WTC11 (cell line): ENCODE measurements around the gene C6orf120. TPM values are rescaled to one million over a fixed set of nuclear protein-coding genes. Genes with fewer than 3 reads are reported as not detected.

Experiments
- ATAC-seq: fragments of 200-7000 bp; cut with Tn5 transposase; 2 replicates; pipeline ENCODE4 v1.10.0; 2021; ENCODE audit warnings: mild to moderate bottlenecking, moderate library complexity
- CTCF ChIA-PET: fragments of 300-600 bp; sonication (Branson Sonifier 250); formaldehyde crosslinking; loops from one replicate; lab custom pipeline; 2021; ENCODE audit warnings: antibody characterized with exemption; lab: Charles Lee
- POLR2A ChIA-PET: fragments of 350-600 bp; sonication (Branson Sonifier 250); formaldehyde crosslinking; loops from one replicate; lab custom pipeline; 2021; ENCODE audit warnings: antibody characterized with exemption; lab: Charles Lee
- DNase-seq: peaks from one replicate; pipeline ENCODE4 v3.0.0; 2021; ENCODE audit warnings: low spot score
- H3K27ac Mint-ChIP-seq: 2 replicates; pipeline ENCODE4 v1.8.0; 2021; ENCODE audit warnings: mixed read lengths
- H3K27me3 Mint-ChIP-seq: 2 replicates; pipeline ENCODE4 v1.8.0; 2021; ENCODE audit warnings: low read depth, mild to moderate bottlenecking, moderate library complexity, mixed read lengths
- H3K36me3 Mint-ChIP-seq: 2 replicates; pipeline ENCODE4 v1.8.0; 2021; ENCODE audit warnings: mixed read lengths
- H3K4me1 Mint-ChIP-seq: 2 replicates; pipeline ENCODE4 v1.8.0; 2022; ENCODE audit warnings: mixed read lengths
- H3K4me3 Mint-ChIP-seq: 2 replicates; pipeline ENCODE4 v1.8.0; 2021; ENCODE audit warnings: mild to moderate bottlenecking, moderate library complexity, mixed read lengths
- H3K9me3 Mint-ChIP-seq: 2 replicates; pipeline ENCODE4 v1.8.0; 2021; ENCODE audit warnings: mixed read lengths
- ATF2 ChIP-seq: sonication (generic); formaldehyde crosslinking; IDR thresholded peaks from 2 replicates; pipeline ENCODE4 v1.8.1; 2022; ENCODE audit warnings: low read depth, missing genetic modification reagents, borderline replicate concordance
- CREB1 ChIP-seq: sonication (generic); formaldehyde crosslinking; IDR thresholded peaks from 2 replicates; pipeline ENCODE4 v1.8.0; 2023; ENCODE audit warnings: mild to moderate bottlenecking, missing genetic modification reagents
- CTCF ChIP-seq: fragments of 200-600 bp; IDR thresholded peaks from 2 replicates; pipeline ENCODE4 v1.8.0; 2022; ENCODE audit warnings: antibody characterized with exemption
- E2F4 ChIP-seq: sonication (generic); formaldehyde crosslinking; IDR thresholded peaks from 2 replicates; pipeline ENCODE4 v1.8.1; 2022; ENCODE audit warnings: low read depth, mild to moderate bottlenecking, moderate library complexity, missing genetic modification reagents, borderline replicate concordance
- ESRRA ChIP-seq: sonication (generic); formaldehyde crosslinking; IDR thresholded peaks from 2 replicates; pipeline ENCODE4 v1.8.1; 2022; ENCODE audit warnings: mild to moderate bottlenecking, missing genetic modification reagents, borderline replicate concordance
- FOXJ3 ChIP-seq: sonication (generic); formaldehyde crosslinking; IDR thresholded peaks from 2 replicates; pipeline ENCODE4 v1.9.0; 2021; ENCODE audit warnings: missing genetic modification reagents, mild to moderate bottlenecking, borderline replicate concordance
- GABPB1 ChIP-seq: sonication (generic); formaldehyde crosslinking; IDR thresholded peaks from 2 replicates; pipeline ENCODE4 v1.8.1; 2023; ENCODE audit warnings: mild to moderate bottlenecking, missing genetic modification reagents
- GRHL2 ChIP-seq: fragments of 250-450 bp; sonication (Bioruptor Pico); IDR thresholded peaks from 2 replicates; pipeline ENCODE4 v1.8.0; 2022; ENCODE audit warnings: mild to moderate bottlenecking, moderate library complexity; ENCODE audit not compliant: insufficient replicate concordance, severe bottlenecking
- HMGA2 ChIP-seq: fragments of 250-450 bp; sonication (Bioruptor Pico); IDR thresholded peaks from 2 replicates; pipeline ENCODE4 v1.4.0; 2021; ENCODE audit warnings: mild to moderate bottlenecking, moderate library complexity
- IRF2 ChIP-seq: sonication (generic); formaldehyde crosslinking; IDR thresholded peaks from 2 replicates; pipeline ENCODE4 v1.8.0; 2022; ENCODE audit warnings: low read depth, missing genetic modification reagents, borderline replicate concordance
- NFE2L1 ChIP-seq: sonication (generic); formaldehyde crosslinking; IDR thresholded peaks from 2 replicates; pipeline ENCODE4 v1.8.1; 2023; ENCODE audit warnings: missing genetic modification reagents
- NR3C1 ChIP-seq: sonication (generic); formaldehyde crosslinking; conservative IDR thresholded peaks from 2 replicates; pipeline ENCODE4 v1.8.1; 2023; ENCODE audit warnings: low read depth, mild to moderate bottlenecking, missing genetic modification reagents
- SMAD4 ChIP-seq: sonication (generic); formaldehyde crosslinking; IDR thresholded peaks from 2 replicates; pipeline ENCODE4 v1.8.0; 2022; ENCODE audit warnings: mild to moderate bottlenecking, missing genetic modification reagents
- USF2 ChIP-seq: sonication (generic); formaldehyde crosslinking; IDR thresholded peaks from 2 replicates; pipeline ENCODE4 v1.8.1; 2023; ENCODE audit warnings: mild to moderate bottlenecking, missing genetic modification reagents, moderate library complexity
- ZNF121 ChIP-seq: sonication (generic); formaldehyde crosslinking; IDR thresholded peaks from 2 replicates; pipeline ENCODE4 v1.8.0; 2023; ENCODE audit warnings: missing genetic modification reagents
- ZNF219 ChIP-seq: sonication (generic); formaldehyde crosslinking; IDR thresholded peaks from 2 replicates; pipeline ENCODE4 v1.8.0; 2023; ENCODE audit warnings: missing genetic modification reagents, mild to moderate bottlenecking, borderline replicate concordance
- ZNF423 ChIP-seq: fragments of 250-450 bp; sonication (Bioruptor Pico); IDR thresholded peaks from 2 replicates; pipeline ENCODE4 v2.1.2; 2022; ENCODE audit warnings: mild to moderate bottlenecking, moderate library complexity
- ZNF512 ChIP-seq: sonication (generic); formaldehyde crosslinking; IDR thresholded peaks from 2 replicates; pipeline ENCODE4 v1.8.1; 2022; ENCODE audit warnings: missing genetic modification reagents, borderline replicate concordance
- ZNF671 ChIP-seq: fragments of 250-450 bp; sonication (Bioruptor Pico); IDR thresholded peaks from 2 replicates; pipeline ENCODE4 v1.8.0; 2021; ENCODE audit warnings: mild to moderate bottlenecking
- total RNA-seq: library from RNA; stranded (reverse); gene quantifications from 3 replicates; pipeline ENCODE4 v1.2.3, GENCODE V29; 2021
- TF ChIP-seq, protein P1 (sequence below): sonication (generic); formaldehyde crosslinking; conservative IDR thresholded peaks from 2 replicates; pipeline ENCODE4 v1.8.1; 2022; ENCODE audit warnings: mild to moderate bottlenecking, missing genetic modification reagents
- TF ChIP-seq, protein P2 (sequence below): sonication (generic); formaldehyde crosslinking; IDR thresholded peaks from 2 replicates; pipeline ENCODE4 v1.8.1; 2023; ENCODE audit warnings: mild to moderate bottlenecking, missing genetic modification reagents
- TF ChIP-seq, protein P3 (sequence below): sonication (generic); formaldehyde crosslinking; IDR thresholded peaks from 2 replicates; pipeline ENCODE4 v1.8.1; 2023; ENCODE audit warnings: mild to moderate bottlenecking, missing genetic modification reagents

Gene C6orf120
- total RNA-seq, 1 experiment from 2014 or later, result 34.5 TPM

- Mint-ChIP-seq H3K27ac (no peak overlapping the region), H3K4me1 (peaks cover 5% of the 10 kb centered on the region; the same call in 1 of the 2 replicates), H3K9me3 (no peaks in the 10 kb centered on the region), H3K4me3 (no peak overlapping the region), H3K27me3 (no peaks in the 10 kb centered on the region), H3K36me3 (peaks cover 69% of the 10 kb centered on the region)
- DNase-seq (no peak), ATAC-seq (no peak)
- ChIA-PET POLR2A (no interaction called here), CTCF (no interaction called here)
- TF ChIP-seq USF2 (CRISPR knock-in tag) (no peak), ZNF671 (CRISPR knock-in tag) (no peak)
- TF ChIP-seq, all 79 proteins: peak for 0
Measured at GRCh38 chr6:169660751-169661390, 41.1 kb upstream of the C6orf120 start.

- no peaks in the 10 kb centered on the region for H3K9me3 Mint-ChIP-seq
- H3K36me3 Mint-ChIP-seq, result peaks cover 68% of the 10 kb centered on the region
- H3K27ac Mint-ChIP-seq, result no peak overlapping the region
- no peak overlapping the region for H3K4me3 Mint-ChIP-seq
- ChIA-PET POLR2A (no interaction called here), CTCF (interaction anchor here (0.6 kb wide), 1 partner anchor 63 kb away, joined by 4 read pairs; no protein-coding TSS in a partner anchor)
- H3K4me1 Mint-ChIP-seq, result peaks cover 5% of the 10 kb centered on the region; the same call in 1 of the 2 replicates
- H3K27me3 Mint-ChIP-seq, result no peaks in the 10 kb centered on the region
- DNase-seq, result no peak
- TF ChIP-seq ZNF512 (CRISPR knock-in tag), result no peak
- no peak for TF ChIP-seq ZNF121 (CRISPR knock-in tag)
- TF ChIP-seq SMAD4 (CRISPR knock-in tag), result no peak
- no peak for TF ChIP-seq E2F4
- TF ChIP-seq, protein P1, sequence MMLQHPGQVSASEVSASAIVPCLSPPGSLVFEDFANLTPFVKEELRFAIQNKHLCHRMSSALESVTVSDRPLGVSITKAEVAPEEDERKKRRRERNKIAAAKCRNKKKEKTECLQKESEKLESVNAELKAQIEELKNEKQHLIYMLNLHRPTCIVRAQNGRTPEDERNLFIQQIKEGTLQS (CRISPR knock-in tag), result no peak
- TF ChIP-seq, protein P2, sequence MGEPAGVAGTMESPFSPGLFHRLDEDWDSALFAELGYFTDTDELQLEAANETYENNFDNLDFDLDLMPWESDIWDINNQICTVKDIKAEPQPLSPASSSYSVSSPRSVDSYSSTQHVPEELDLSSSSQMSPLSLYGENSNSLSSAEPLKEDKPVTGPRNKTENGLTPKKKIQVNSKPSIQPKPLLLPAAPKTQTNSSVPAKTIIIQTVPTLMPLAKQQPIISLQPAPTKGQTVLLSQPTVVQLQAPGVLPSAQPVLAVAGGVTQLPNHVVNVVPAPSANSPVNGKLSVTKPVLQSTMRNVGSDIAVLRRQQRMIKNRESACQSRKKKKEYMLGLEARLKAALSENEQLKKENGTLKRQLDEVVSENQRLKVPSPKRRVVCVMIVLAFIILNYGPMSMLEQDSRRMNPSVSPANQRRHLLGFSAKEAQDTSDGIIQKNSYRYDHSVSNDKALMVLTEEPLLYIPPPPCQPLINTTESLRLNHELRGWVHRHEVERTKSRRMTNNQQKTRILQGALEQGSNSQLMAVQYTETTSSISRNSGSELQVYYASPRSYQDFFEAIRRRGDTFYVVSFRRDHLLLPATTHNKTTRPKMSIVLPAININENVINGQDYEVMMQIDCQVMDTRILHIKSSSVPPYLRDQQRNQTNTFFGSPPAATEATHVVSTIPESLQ, result no peak
- TF ChIP-seq, all 79 proteins: peak for 0
- ATAC-seq, result no peak
Measured at GRCh38 chr6:169661391-169661756, 40.6 kb upstream of the C6orf120 start.

DNA sequence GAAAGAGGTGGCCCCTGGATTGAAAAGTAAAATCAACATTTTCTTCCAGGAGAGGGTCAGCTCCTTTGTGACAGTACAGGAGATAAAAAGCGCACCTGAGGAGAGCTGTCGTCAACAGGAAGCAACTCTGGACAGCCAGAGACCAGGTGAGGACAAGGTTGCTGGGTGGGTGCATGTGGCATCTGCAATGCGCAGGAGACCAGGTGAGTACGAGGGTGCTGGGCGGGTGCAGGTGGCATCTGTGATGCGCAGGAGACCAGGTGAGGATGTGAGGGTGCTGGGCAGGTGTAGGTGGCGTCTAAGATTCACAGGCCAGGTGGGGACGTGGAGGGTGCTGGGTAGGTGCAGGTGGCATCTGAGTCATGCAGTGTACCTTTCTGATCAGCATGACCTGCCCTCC, 38.5 kb upstream of the C6orf120 start:
- Mint-ChIP-seq H3K9me3 (no peaks in the 10 kb centered on the region), H3K4me1 (peaks cover 3% of the 10 kb centered on the region), H3K4me3 (no peak overlapping the region), H3K27ac (no peak overlapping the region), H3K36me3 (peaks cover 72% of the 10 kb centered on the region), H3K27me3 (no peaks in the 10 kb centered on the region)
- CTCF ChIA-PET, result no interaction called here
- DNase-seq, result no peak
- POLR2A ChIA-PET, result no interaction called here
- no peak for ATAC-seq
- TF ChIP-seq GABPB1 (CRISPR knock-in tag) (no peak), IRF2 (CRISPR knock-in tag) (no peak), ZNF423 (CRISPR knock-in tag) (no peak), CTCF (no peak), ESRRA (no peak), ATF2 (CRISPR knock-in tag) (no peak), NR3C1 (no peak), GRHL2 (CRISPR knock-in tag) (no peak), HMGA2 (CRISPR knock-in tag) (no peak), NFE2L1 (CRISPR knock-in tag) (no peak), CREB1 (CRISPR knock-in tag) (no peak), ZNF219 (CRISPR knock-in tag) (no peak), FOXJ3 (no peak)
- TF ChIP-seq, protein P3, sequence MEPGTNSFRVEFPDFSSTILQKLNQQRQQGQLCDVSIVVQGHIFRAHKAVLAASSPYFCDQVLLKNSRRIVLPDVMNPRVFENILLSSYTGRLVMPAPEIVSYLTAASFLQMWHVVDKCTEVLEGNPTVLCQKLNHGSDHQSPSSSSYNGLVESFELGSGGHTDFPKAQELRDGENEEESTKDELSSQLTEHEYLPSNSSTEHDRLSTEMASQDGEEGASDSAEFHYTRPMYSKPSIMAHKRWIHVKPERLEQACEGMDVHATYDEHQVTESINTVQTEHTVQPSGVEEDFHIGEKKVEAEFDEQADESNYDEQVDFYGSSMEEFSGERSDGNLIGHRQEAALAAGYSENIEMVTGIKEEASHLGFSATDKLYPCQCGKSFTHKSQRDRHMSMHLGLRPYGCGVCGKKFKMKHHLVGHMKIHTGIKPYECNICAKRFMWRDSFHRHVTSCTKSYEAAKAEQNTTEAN (CRISPR knock-in tag), result no peak
